ENCODE measurements around the gene CASQ2.

Gene CASQ2

GRCh38 chr1:115727706-115728249, 40.7 kb downstream of the CASQ2 start:
- DNase-seq = no peak

GRCh38 chr1:115726570-115726969, 41.9 kb downstream of the CASQ2 start:
- no peak for DNase-seq

- DNase-seq = no peak
These were observed 42.4 kb downstream of the CASQ2 start for GRCh38 chr1:115726161-115726560.

GRCh38 chr1:115725600-115725999, 42.9 kb downstream of the CASQ2 start:
- no peak for DNase-seq

- DNase-seq = no peak
These were observed 44.8 kb downstream of the CASQ2 start for GRCh38 chr1:115723756-115724155.

- DNase-seq = no peak
These were observed 46.3 kb downstream of the CASQ2 start for GRCh38 chr1:115722221-115722620.

GRCh38 chr1:115719285-115719684, 49.2 kb downstream of the CASQ2 start:
- no peak for DNase-seq

GRCh38 chr1:115718011-115718754, 50.3 kb downstream of the CASQ2 start:
- no peak for DNase-seq

- DNase-seq = peak; percentile 38
These were observed 51.0 kb downstream of the CASQ2 start for GRCh38 chr1:115717541-115717940.

GRCh38 chr1:115714572-115715141, 53.9 kb downstream of the CASQ2 start:
- no peak for DNase-seq

- DNase-seq = no peak
These were observed 54.6 kb downstream of the CASQ2 start for GRCh38 chr1:115713906-115714305.

GRCh38 chr1:115712911-115713609, 55.5 kb downstream of the CASQ2 start:
- no peak for DNase-seq

GRCh38 chr1:115710859-115711624, 57.5 kb downstream of the CASQ2 start:
- DNase-seq = no peak

GRCh38 chr1:115706587-115707425, 61.7 kb downstream of the CASQ2 start:
- no peak for DNase-seq

GRCh38 chr1:115705963-115706362, 62.6 kb downstream of the CASQ2 start:
- no peak for DNase-seq

- DNase-seq = no peak
These were observed 63.2 kb downstream of the CASQ2 start for GRCh38 chr1:115705085-115705951.

GRCh38 chr1:115702959-115703358, 65.6 kb downstream of the CASQ2 start:
- DNase-seq = no peak

GRCh38 chr1:115701090-115701489, 67.4 kb downstream of the CASQ2 start:
- DNase-seq = no peak

- no peak for DNase-seq
These were observed 70.9 kb downstream of the CASQ2 start for GRCh38 chr1:115697619-115698018.

GRCh38 chr1:115694805-115695204, 73.7 kb downstream of the CASQ2 start:
- DNase-seq = no peak

GRCh38 chr1:115692224-115692623, 76.3 kb downstream of the CASQ2 start:
- no peak for DNase-seq
